Liver (tissue), 3 donors: ENCODE results near the gene GIPC1.

Experiments used
- ATF3 ChIP-seq: IDR thresholded peaks from 2 replicates; pipeline ENCODE4 v1.6.1; 2016; ENCODE audit warnings: antibody characterized with exemption
- CTCF ChIP-seq: fragments of 150-350 bp; IDR thresholded peaks from 2 replicates; pipeline ENCODE4 v1.5.1; 2017; ENCODE audit warnings: improper control_type of control experiment, low read depth, low read length; ENCODE audit not compliant: missing input control
- EGR1 ChIP-seq, 2 donors: IDR thresholded peaks; 2 replicates each; pipeline ENCODE4 v1.6.1; 2016 to 2018; ENCODE audit warnings: antibody characterized with exemption in 2 of 2, low read depth in 2 of 2
- MAX ChIP-seq: IDR thresholded peaks from 2 replicates; pipeline ENCODE4 v1.6.1; 2016; ENCODE audit warnings: antibody characterized with exemption
- TAF1 ChIP-seq: conservative IDR thresholded peaks from 2 replicates; pipeline ENCODE4 v1.6.1; 2016; ENCODE audit warnings: antibody characterized with exemption, mild to moderate bottlenecking
- donor health status: healthy.
- donor health status: healthy.

GRCh38 chr19:14475251-14476073 is 20.5 kb downstream of the GIPC1 start, which contains the start of gene PTGER1:
- no peak for TF ChIP-seq CTCF
- TF ChIP-seq EGR1 (IDR thresholded peaks at IDR 0.05; ENCODE audit: low read depth in 2 of 2): no peak
- no peak for TF ChIP-seq MAX
- no peak for TF ChIP-seq TAF1
- TF ChIP-seq ATF3: no peak
